Measurements from ENCODE around the gene RAB12. TPM values are rescaled to one million over a fixed set of nuclear protein-coding genes. Genes with fewer than 3 reads are reported as not detected.

Gene RAB12
- total and polyA plus RNA-seq, 2 of the 8 experiments (the other 6 are each of a cell fraction or from before 2014, with no cell fraction given): 19.7 to 45.9 TPM

DNA sequence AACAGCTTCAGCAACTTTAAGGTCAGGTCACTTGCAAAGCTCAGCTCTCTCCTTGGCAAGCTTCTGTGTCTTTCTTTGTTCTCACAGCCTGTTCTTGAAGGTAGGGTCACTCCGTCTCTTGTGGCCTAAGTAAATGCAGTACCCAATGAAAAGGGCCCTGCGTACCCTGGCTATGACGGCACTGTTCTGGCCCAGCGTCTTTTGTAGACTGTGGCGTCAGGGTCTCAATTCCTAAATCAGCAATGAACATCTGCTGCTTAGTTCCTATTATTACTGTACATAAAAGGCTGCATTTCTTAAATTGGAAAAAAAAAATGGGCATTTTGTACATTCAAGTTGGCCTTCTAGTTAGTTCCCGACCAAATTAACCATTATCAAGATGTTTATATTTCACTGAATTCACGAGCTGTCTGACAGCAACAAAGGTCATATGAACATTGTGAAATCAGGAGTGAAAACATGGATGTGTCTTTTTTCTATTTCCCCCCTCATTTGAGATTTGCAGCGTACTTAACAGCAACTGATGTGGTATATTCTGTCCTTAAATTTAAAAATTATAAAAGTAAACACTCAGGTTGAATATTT, 79.1 kb downstream of the RAB12 start:
- Histone ChIP-seq H2AK5ac (ENCODE audit: low read depth, low read length) (no peak overlapping the region), H4K20me1 (replicated peaks in 1 of 2; ENCODE audit: control insufficient read depth in 1 of 2, insufficient read depth in 2 of 2, low read length in 2 of 2) (no peaks in the 10 kb centered on the region), H2AFZ (ENCODE audit: low read length) (0 out of 2 replicates have a peak overlapping the region, but pooled peaks have one; percentile 23), H3K4ac (replicated peaks; ENCODE audit: insufficient read length, low read depth, low read length) (peak overlapping the region; percentile 25), H3K27me3 (replicated peaks in 1 of 4; ENCODE audit: control insufficient read depth in 3 of 4, extremely low read depth in 1 of 4, insufficient read depth in 3 of 4, low read length in 3 of 4) (no peaks in the 10 kb centered on the region), H3K4me1 (replicated peaks in 1 of 4; ENCODE audit: control insufficient read depth in 3 of 4, insufficient read depth in 4 of 4, low read length in 3 of 4) (peaks cover 0 to 11% (median 5%) of the 10 kb centered on the region in 4 experiments), H2BK20ac (ENCODE audit: low read length) (no peak overlapping the region), H3K27ac (ENCODE audit: low read depth, low read length) (no peak overlapping the region), H3K23me2 (ENCODE audit: low read depth, low read length) (no peaks in the 10 kb centered on the region), H2BK120ac (replicated peaks; ENCODE audit: low read depth, low read length) (no peak overlapping the region), H3K79me1 (ENCODE audit: low read depth, low read length) (no peaks in the 10 kb centered on the region), H4K91ac (replicated peaks; ENCODE audit: insufficient read length, low read length) (no peak overlapping the region), H3K79me2 (ENCODE audit: control insufficient read depth in 1 of 2, insufficient read depth in 2 of 2, low read length in 2 of 2) (no peaks in the 10 kb centered on the region), H2BK15ac (ENCODE audit: low read length) (no peak overlapping the region), H3K56ac (replicated peaks; ENCODE audit: insufficient read length, low read depth, low read length) (no peak overlapping the region), H2BK12ac (ENCODE audit: low read depth, low read length) (no peak overlapping the region; the same call in 1 of the 2 replicates), H3K18ac (ENCODE audit: extremely low read depth, low read length) (no peak overlapping the region), H3K23ac (ENCODE audit: insufficient read length) (no peak overlapping the region), H4K5ac (ENCODE audit: insufficient read length, low read depth, low read length) (no peak overlapping the region), H3K9ac (replicated peaks in 1 of 4; ENCODE audit: extremely low read depth in 1 of 4, low read depth in 3 of 4, low read length in 3 of 4) (no peak overlapping the region), H3K4me2 (ENCODE audit: insufficient read depth in 1 of 2, low read depth in 2 of 2, low read length in 2 of 2) (no peak overlapping the region), H3K14ac (ENCODE audit: insufficient read length) (no peak overlapping the region), H4K8ac (ENCODE audit: extremely low read depth, insufficient read depth, low read length) (no peak overlapping the region), H3K9me3 (ENCODE audit: insufficient read depth in 2 of 2, low read depth in 1 of 2, low read length in 1 of 2) (no peaks in the 10 kb centered on the region), H3K36me3 (ENCODE audit: control insufficient read depth in 2 of 4, insufficient read depth in 4 of 4, low read length in 3 of 4) (no peaks in the 10 kb centered on the region), H2BK5ac (ENCODE audit: low read depth, low read length) (peak overlapping the region; percentile 60; the same call in 1 of the 2 replicates), H3K4me3 (ENCODE audit: extremely low read depth in 1 of 4, insufficient read depth in 2 of 4, low read depth in 3 of 4, low read length in 4 of 4) (no peak overlapping the region)
- ChIA-PET CTCF (ENCODE audit: partially characterized antibody) (interaction anchor here (0.6 to 2.2 kb wide), 3 partner anchors 11 to 300 kb away, joined by 3 to 7 read pairs (median 3); no protein-coding TSS in a partner anchor), POLR2A (ENCODE audit: partially characterized antibody) (no interaction called here)
- TF ChIP-seq CTBP2 (IDR thresholded peaks at IDR 0.05; ENCODE audit: borderline replicate concordance, insufficient read depth, insufficient read length, low read length): no peak
- TF ChIP-seq CBX5 (IDR thresholded peaks at IDR 0.05; ENCODE audit: low read depth, low read length): no peak
- no peak for TF ChIP-seq TBP (IDR thresholded peaks at IDR 0.05; ENCODE audit: low read depth, low read length)
- TF ChIP-seq, protein P1, sequence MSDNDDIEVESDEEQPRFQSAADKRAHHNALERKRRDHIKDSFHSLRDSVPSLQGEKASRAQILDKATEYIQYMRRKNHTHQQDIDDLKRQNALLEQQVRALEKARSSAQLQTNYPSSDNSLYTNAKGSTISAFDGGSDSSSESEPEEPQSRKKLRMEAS (IDR thresholded peaks at IDR 0.05): no peak
- TF ChIP-seq SIX5 (IDR thresholded peaks at IDR 0.05; ENCODE audit: low read depth, low read length): no peak
- FAIRE-seq (no peak), DNase-seq (ENCODE audit: low read depth in 1 of 2, low spot score in 2 of 2) (no peak)
- WGBS, 2 experiments (ENCODE audit: extremely low coverage in 1 of 2, insufficient coverage in 1 of 2, insufficient read length in 1 of 2, insufficient replicate concordance in 2 of 2, low coverage in 1 of 2, low lambda C conversion rate in 2 of 2, missing lambda C conversion rate in 1 of 2): 85% methylated on average over 8 of the region's 8 CpGs; no CpG with 5 or more reads in 1 of the 2 experiments
